ENCODE results near the gene NFASC. TPM values are rescaled to one million over a fixed set of nuclear protein-coding genes. Genes with fewer than 3 reads are reported as not detected.

Gene NFASC
- total and polyA plus RNA-seq, 4 donors, result 51.4 to 173 (median 113) TPM

DNA sequence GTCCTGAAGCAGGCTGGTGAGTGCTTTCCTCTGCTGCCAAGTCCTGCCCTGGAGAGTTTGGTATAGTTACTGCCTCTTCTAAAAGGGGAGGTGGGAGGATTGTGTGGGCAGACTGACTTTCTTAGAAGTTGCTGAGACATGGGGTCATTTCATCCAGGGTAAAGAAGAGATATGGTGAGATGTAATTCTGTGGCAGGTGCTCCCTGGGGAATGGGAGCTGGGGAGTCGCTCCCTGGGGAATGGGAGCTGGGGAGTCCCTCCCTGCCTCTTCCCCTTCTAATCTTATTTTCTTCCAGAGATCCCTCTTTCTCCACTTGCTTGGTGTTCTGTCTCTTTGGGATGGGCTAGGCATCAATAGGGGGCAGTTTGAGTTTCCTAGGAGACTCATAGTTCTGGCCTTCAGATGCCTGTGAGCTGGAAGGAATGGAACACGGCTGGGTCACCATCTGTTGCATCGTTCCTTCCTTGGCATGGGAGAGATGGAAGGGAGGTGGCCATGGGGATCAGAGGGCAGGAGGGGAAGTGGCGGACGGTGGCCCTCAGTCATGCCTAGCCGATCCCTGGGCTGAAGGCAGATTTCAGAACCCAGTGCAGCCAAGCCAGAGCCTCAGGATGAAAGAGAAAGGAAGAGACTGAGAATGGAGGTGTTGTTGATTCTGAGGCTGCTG lies 59.0 kb downstream of the NFASC start:
- 29% methylated on average over 5 of the region's 6 CpGs for WGBS (ENCODE audit: insufficient coverage)

DNA sequence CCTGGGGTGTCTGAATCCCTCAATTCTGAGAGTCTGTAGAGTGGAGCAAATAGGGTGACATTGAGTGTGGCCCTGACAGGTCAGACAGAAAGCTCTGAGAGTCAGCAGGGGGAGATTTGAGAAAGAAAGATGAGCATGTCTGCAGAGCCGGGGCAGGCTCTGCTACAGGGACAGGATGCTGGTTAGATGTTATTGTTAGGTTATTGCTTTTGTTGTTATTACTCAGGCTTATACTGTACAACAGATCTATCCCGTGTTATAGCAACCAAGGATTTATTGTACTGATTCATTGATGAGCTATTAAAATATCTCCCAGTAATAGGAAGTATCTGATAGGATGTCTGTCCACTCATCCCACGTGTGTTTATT lies 59.5 kb downstream of the NFASC start:
- Histone ChIP-seq H3K36me3 (ENCODE audit: control insufficient read depth, insufficient read depth, low read length) (no peaks in the 10 kb centered on the region), H3K4me3 (ENCODE audit: low read depth, low read length) (no peak overlapping the region), H3K27ac (ENCODE audit: low read depth, low read length) (no peak overlapping the region), H3K4me1 (ENCODE audit: control insufficient read depth, insufficient read depth, low read length) (peaks cover 18% of the 10 kb centered on the region), H3K27me3 (ENCODE audit: control insufficient read depth, insufficient read depth, low read length) (no peaks in the 10 kb centered on the region), H3K9me3 (ENCODE audit: control insufficient read depth, insufficient read depth, low read length) (no peaks in the 10 kb centered on the region)
- no peak for DNase-seq (ENCODE audit: low read depth in 4 of 6, low spot score in 6 of 6)
- 60% methylated on average over 1 of the region's 3 CpGs for WGBS (ENCODE audit: insufficient coverage)

More for the DNA sequence above, 59.0 kb downstream of the NFASC start:
- Histone ChIP-seq H3K4me1 (ENCODE audit: control insufficient read depth, insufficient read depth, low read length) (peaks cover 18% of the 10 kb centered on the region), H3K9me3 (ENCODE audit: control insufficient read depth, insufficient read depth, low read length) (no peaks in the 10 kb centered on the region), H3K36me3 (ENCODE audit: control insufficient read depth, insufficient read depth, low read length) (no peaks in the 10 kb centered on the region), H3K27me3 (ENCODE audit: control insufficient read depth, insufficient read depth, low read length) (no peaks in the 10 kb centered on the region), H3K27ac (ENCODE audit: low read depth, low read length) (no peak overlapping the region), H3K4me3 (ENCODE audit: low read depth, low read length) (no peak overlapping the region)
- DNase-seq (ENCODE audit: low read depth in 4 of 6, low spot score in 6 of 6), result peak in 1 of 6 donors; percentile 48

DNA sequence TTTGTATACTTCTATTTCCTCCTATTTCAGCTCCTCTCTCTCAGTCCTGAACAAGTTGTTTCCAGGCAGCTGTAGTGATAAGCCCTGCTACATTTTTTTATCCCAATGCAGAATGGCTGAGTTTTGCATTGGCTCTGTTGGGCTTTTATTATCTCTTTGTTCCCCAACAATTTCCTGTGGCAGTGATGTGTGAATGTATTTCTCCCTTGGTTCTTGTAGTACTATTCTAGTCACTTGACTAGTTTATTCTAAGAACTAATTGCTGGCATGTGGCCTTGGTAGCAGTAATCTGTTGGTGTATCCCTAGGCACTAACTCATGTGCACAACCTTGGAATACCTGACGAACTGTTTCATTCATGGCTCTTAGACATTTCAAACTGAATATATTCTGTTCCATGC lies 60.7 kb downstream of the NFASC start:
- WGBS (ENCODE audit: insufficient coverage), result 38% methylated on average over 1 of the region's 1 CpG
- Histone ChIP-seq H3K36me3 (ENCODE audit: control insufficient read depth, insufficient read depth, low read length) (peaks cover under 1% of the 10 kb centered on the region), H3K9me3 (ENCODE audit: control insufficient read depth, insufficient read depth, low read length) (no peaks in the 10 kb centered on the region), H3K27me3 (ENCODE audit: control insufficient read depth, insufficient read depth, low read length) (no peaks in the 10 kb centered on the region), H3K27ac (ENCODE audit: low read depth, low read length) (no peak overlapping the region), H3K4me1 (ENCODE audit: control insufficient read depth, insufficient read depth, low read length) (peaks cover 18% of the 10 kb centered on the region), H3K4me3 (ENCODE audit: low read depth, low read length) (no peak overlapping the region)
- DNase-seq (ENCODE audit: low read depth in 4 of 6, low spot score in 6 of 6), result peak in 1 of 6 donors; percentile 84

DNA sequence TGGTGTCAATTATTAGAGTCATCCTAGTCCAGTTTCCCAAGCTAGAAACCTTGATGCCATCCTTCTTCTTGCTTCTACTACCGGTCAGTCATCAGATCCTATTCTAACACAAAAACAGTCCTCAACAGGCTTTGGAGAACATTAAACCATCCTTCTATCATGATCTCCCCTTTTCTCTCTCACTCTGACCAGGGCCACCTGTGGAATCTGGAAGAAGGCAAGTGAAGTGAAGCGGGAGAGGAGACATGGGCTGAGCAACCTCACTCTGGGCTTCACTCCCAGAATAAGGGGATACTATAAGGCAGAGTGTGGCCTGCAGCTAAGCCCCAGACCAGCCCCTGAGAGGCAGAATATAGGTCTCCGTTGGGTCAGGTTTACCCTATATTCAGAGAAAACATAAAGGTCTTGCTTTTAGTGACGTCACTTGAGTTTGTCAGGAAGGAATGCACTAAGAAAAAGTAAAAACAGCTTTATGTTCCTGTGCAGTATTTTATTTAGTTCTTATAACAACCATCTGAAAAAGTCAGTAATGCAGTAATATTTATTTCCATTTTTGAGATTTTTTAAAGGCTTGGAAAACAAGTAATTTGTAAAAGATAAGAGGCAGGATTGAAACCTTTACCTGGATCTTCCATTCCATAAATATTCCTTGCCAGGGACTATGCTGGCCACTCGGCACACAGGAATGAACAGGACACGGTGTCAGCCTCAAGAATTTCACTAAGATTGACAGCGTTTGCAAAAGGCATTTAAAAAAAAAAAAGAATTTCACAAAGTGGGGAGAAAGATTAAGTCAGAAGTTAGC lies 61.3 kb downstream of the NFASC start:
- Histone ChIP-seq H3K36me3 (ENCODE audit: control insufficient read depth, insufficient read depth, low read length) (peaks cover 5% of the 10 kb centered on the region), H3K4me1 (ENCODE audit: control insufficient read depth, insufficient read depth, low read length) (peaks cover 18% of the 10 kb centered on the region), H3K27me3 (ENCODE audit: control insufficient read depth, insufficient read depth, low read length) (no peaks in the 10 kb centered on the region), H3K27ac (ENCODE audit: low read depth, low read length) (no peak overlapping the region), H3K4me3 (ENCODE audit: low read depth, low read length) (no peak overlapping the region), H3K9me3 (ENCODE audit: control insufficient read depth, insufficient read depth, low read length) (no peaks in the 10 kb centered on the region)
- no peak for DNase-seq (ENCODE audit: low read depth in 4 of 6, low spot score in 6 of 6)
- WGBS (ENCODE audit: insufficient coverage), result 91% methylated on average over 4 of the region's 7 CpGs

DNA sequence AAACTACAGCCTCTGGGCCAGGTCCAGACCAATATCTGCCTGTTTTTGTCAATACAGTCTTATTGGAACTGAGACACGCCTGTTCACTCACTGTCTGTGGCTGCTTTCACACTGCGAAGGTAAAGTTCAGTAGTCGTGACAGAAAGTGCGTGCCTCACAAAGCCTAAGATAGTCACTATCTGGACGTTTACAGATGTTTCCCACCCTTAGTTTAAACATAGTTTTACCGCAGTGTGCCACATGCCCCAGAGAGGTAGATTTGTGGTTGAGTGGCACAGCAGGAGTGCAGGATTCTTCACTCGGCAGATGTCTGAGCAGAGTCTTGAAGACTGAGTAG lies 61.9 kb downstream of the NFASC start:
- H3K27ac ChIP-seq (ENCODE audit: low read depth, low read length), result no peak overlapping the region
- H3K36me3 ChIP-seq (ENCODE audit: control insufficient read depth, insufficient read depth, low read length), result peaks cover 5% of the 10 kb centered on the region
- H3K4me3 ChIP-seq (ENCODE audit: low read depth, low read length), result no peak overlapping the region
- peaks cover 17% of the 10 kb centered on the region for H3K4me1 ChIP-seq (ENCODE audit: control insufficient read depth, insufficient read depth, low read length)
- no peak for DNase-seq (ENCODE audit: low read depth in 4 of 6, low spot score in 6 of 6)
- no peaks in the 10 kb centered on the region for H3K27me3 ChIP-seq (ENCODE audit: control insufficient read depth, insufficient read depth, low read length)
- H3K9me3 ChIP-seq (ENCODE audit: control insufficient read depth, insufficient read depth, low read length), result no peaks in the 10 kb centered on the region
- WGBS (ENCODE audit: insufficient coverage), result 80% methylated on average over 5 of the region's 7 CpGs

DNA sequence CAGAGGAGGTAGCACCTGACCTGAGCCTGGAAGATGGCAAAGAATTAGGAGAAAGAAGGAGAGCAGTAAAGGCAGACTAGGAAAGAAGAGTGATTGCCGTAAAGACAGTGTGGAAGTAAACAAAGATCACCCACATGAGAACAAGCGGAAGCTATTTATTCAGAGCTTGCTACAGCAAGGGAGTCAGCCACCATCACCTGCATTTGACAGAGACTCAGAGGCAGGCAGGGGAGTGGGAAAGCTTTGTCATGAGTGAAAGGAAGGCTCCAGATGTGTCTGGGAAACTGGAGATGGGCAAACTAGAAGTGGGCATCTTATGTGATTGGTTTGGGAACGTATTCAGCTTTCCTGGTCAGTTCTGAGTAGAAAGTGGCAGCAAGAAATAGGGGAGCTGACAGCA lies 64.5 kb downstream of the NFASC start:
- 41% methylated on average over 3 of the region's 3 CpGs for WGBS (ENCODE audit: insufficient coverage)
- Histone ChIP-seq H3K36me3 (ENCODE audit: control insufficient read depth, insufficient read depth, low read length) (peaks cover 5% of the 10 kb centered on the region), H3K27ac (ENCODE audit: low read depth, low read length) (no peak overlapping the region), H3K27me3 (ENCODE audit: control insufficient read depth, insufficient read depth, low read length) (no peaks in the 10 kb centered on the region), H3K4me1 (ENCODE audit: control insufficient read depth, insufficient read depth, low read length) (peaks cover 3% of the 10 kb centered on the region), H3K4me3 (ENCODE audit: low read depth, low read length) (no peak overlapping the region), H3K9me3 (ENCODE audit: control insufficient read depth, insufficient read depth, low read length) (no peaks in the 10 kb centered on the region)
- DNase-seq (ENCODE audit: low read depth in 4 of 6, low spot score in 6 of 6), result no peak

DNA sequence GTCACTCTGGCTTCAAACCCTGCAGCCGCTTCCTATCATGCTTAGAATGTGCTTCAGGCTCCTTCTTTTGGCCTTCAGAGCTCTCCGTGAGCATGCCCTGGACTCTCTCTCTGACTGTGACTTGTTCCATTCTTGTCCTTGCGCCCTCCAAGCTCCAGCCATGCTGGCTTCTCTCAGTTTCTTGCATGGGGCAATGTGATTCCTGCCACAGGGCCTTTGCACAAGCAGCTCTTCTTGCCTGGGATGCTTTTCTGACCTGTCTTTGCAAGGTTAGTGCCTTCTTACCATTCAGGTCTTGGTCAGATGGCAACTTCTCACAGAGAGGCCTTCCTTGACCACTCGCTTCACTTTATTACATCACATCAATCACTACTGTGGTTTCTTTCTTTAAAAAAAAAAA lies 66.1 kb downstream of the NFASC start:
- no peak for DNase-seq (ENCODE audit: low read depth in 4 of 6, low spot score in 6 of 6)
- H3K36me3 ChIP-seq (ENCODE audit: control insufficient read depth, insufficient read depth, low read length), result peaks cover 5% of the 10 kb centered on the region
- no peak overlapping the region for H3K27ac ChIP-seq (ENCODE audit: low read depth, low read length)
- H3K4me3 ChIP-seq (ENCODE audit: low read depth, low read length), result no peak overlapping the region
- no peaks in the 10 kb centered on the region for H3K9me3 ChIP-seq (ENCODE audit: control insufficient read depth, insufficient read depth, low read length)
- no peaks in the 10 kb centered on the region for H3K4me1 ChIP-seq (ENCODE audit: control insufficient read depth, insufficient read depth, low read length)
- H3K27me3 ChIP-seq (ENCODE audit: control insufficient read depth, insufficient read depth, low read length), result no peaks in the 10 kb centered on the region
- WGBS (ENCODE audit: insufficient coverage), result 85% methylated on average over 4 of the region's 4 CpGs

DNA sequence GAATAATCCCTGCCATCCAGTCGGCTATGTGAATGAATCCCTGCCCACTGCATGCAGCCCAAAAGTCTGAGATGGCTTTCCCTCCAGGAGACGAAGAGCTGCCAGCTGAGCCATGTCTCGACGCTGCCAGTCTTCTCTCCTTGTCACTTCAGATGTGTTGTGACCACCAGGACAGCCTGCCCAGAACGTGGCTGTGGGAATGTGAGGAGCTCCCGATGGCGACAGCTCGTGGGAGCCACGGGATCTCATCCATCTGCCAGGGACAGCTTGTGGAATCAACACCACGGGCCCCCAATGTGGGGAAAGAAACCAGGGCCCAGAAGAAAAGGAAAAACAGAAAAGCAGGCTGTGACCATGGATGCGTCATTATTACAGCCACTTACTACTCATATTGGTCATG lies 67.2 kb downstream of the NFASC start:
- Histone ChIP-seq H3K4me1 (ENCODE audit: control insufficient read depth, insufficient read depth, low read length) (no peaks in the 10 kb centered on the region), H3K36me3 (ENCODE audit: control insufficient read depth, insufficient read depth, low read length) (peaks cover 5% of the 10 kb centered on the region), H3K9me3 (ENCODE audit: control insufficient read depth, insufficient read depth, low read length) (no peaks in the 10 kb centered on the region), H3K27ac (ENCODE audit: low read depth, low read length) (no peak overlapping the region), H3K4me3 (ENCODE audit: low read depth, low read length) (no peak overlapping the region), H3K27me3 (ENCODE audit: control insufficient read depth, insufficient read depth, low read length) (no peaks in the 10 kb centered on the region)
- 84% methylated on average over 9 of the region's 11 CpGs for WGBS (ENCODE audit: insufficient coverage)
- DNase-seq (ENCODE audit: low read depth in 4 of 6, low spot score in 6 of 6), result peak in 1 of 6 donors; percentile 74

DNA sequence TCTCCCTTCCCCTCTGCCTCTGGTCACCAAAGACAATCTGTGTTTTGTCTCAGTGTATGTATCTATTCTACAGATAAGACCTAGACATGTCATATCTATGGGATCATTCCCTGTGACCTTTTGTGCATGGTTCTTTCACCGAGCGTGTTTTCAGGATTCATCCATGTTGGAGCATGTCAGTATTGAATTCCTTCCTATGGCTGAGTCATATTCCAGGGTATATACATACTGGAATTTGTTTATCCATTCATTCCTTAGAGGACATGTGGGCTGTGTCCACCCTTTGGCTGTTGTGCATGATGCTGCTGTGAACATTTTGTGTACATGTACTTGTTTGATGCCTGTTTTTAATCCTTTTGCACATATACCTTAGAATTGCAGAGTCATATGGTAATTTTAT lies 69.9 kb downstream of the NFASC start:
- Histone ChIP-seq H3K36me3 (ENCODE audit: control insufficient read depth, insufficient read depth, low read length) (peaks cover 13% of the 10 kb centered on the region), H3K4me1 (ENCODE audit: control insufficient read depth, insufficient read depth, low read length) (peaks cover 5% of the 10 kb centered on the region), H3K4me3 (ENCODE audit: low read depth, low read length) (no peak overlapping the region), H3K9me3 (ENCODE audit: control insufficient read depth, insufficient read depth, low read length) (no peaks in the 10 kb centered on the region), H3K27ac (ENCODE audit: low read depth, low read length) (no peak overlapping the region), H3K27me3 (ENCODE audit: control insufficient read depth, insufficient read depth, low read length) (no peaks in the 10 kb centered on the region)
- WGBS (ENCODE audit: insufficient coverage), result 40% methylated on average over 1 of the region's 2 CpGs
- DNase-seq (ENCODE audit: low read depth in 4 of 6, low spot score in 6 of 6), result no peak

All from spinal cord (tissue), 10 donors.